Measurements from ENCODE around the gene ATOSA.

The ATOSA gene

GRCh38 chr15:52679232-52680040 is at the start of gene ATOSA:
Gene ATOSA (minus strand): TSS chr15:52679388. CDS start chr15:52678021, 1,367 bp downstream.
- peak; percentile 88 for ATAC-seq

GRCh38 chr15:52728899-52729298 is 49.7 kb upstream of the ATOSA start:
- peak in 1 of 2 donors; percentile 27 for ATAC-seq

GRCh38 chr15:52727815-52728214 is 48.6 kb upstream of the ATOSA start:
- ATAC-seq: no peak

- ATAC-seq: no peak
Measured at GRCh38 chr15:52726195-52726594, 47.0 kb upstream of the ATOSA start.

GRCh38 chr15:52718551-52718950 is 39.4 kb upstream of the ATOSA start:
- ATAC-seq: no peak

GRCh38 chr15:52717924-52718323 is 38.7 kb upstream of the ATOSA start:
- ATAC-seq: no peak

- no peak for ATAC-seq
Measured at GRCh38 chr15:52717481-52717880, 38.3 kb upstream of the ATOSA start.

GRCh38 chr15:52716536-52716935 is 37.3 kb upstream of the ATOSA start:
- ATAC-seq: no peak

GRCh38 chr15:52715411-52715810 is 36.2 kb upstream of the ATOSA start:
- ATAC-seq: no peak

GRCh38 chr15:52714968-52715367 is 35.8 kb upstream of the ATOSA start:
- ATAC-seq: no peak

GRCh38 chr15:52710708-52711389 is 31.7 kb upstream of the ATOSA start:
- ATAC-seq: peak; percentile 21 to 58

GRCh38 chr15:52710050-52710707 is 31.0 kb upstream of the ATOSA start:
- ATAC-seq: no peak

GRCh38 chr15:52709187-52709981 is 30.2 kb upstream of the ATOSA start:
- ATAC-seq: peak in 1 of 2 donors; percentile 61

- no peak for ATAC-seq
Measured at GRCh38 chr15:52706091-52706490, 26.9 kb upstream of the ATOSA start.

- ATAC-seq: no peak
Measured at GRCh38 chr15:52702390-52702789, 23.2 kb upstream of the ATOSA start.

GRCh38 chr15:52699457-52699856 is 20.3 kb upstream of the ATOSA start:
- no peak for ATAC-seq

- ATAC-seq: no peak
Measured at GRCh38 chr15:52698514-52698913, 19.3 kb upstream of the ATOSA start.

- no peak for ATAC-seq
Measured at GRCh38 chr15:52697051-52697450, 17.9 kb upstream of the ATOSA start.

GRCh38 chr15:52695154-52695553 is 16.0 kb upstream of the ATOSA start:
- ATAC-seq: no peak

- no peak for ATAC-seq
Measured at GRCh38 chr15:52689562-52689961, 10.4 kb upstream of the ATOSA start.

GRCh38 chr15:52683580-52683979 is 4.4 kb upstream of the ATOSA start:
- no peak for ATAC-seq

- no peak for ATAC-seq
Measured at GRCh38 chr15:52682781-52683180, 3.6 kb upstream of the ATOSA start.

GRCh38 chr15:52682200-52682599 is 3.0 kb upstream of the ATOSA start:
- peak in 1 of 2 donors; percentile 1 for ATAC-seq

Measured in activated CD4-positive, CD25-positive, alpha-beta regulatory T cell treated with anti-CD3 and anti-CD28 coated beads, Interleukin-2, amount 50 U/mL, for 24 hours (primary cell).